AML-193 (cell line): ENCODE data around the gene RAB35.

Experiments
- DNase-seq, 2 experiments: peaks; one replicate each; lab custom pipeline; 2025; lab: John Stamatoyannopoulos, UW

The RAB35 gene

DNA sequence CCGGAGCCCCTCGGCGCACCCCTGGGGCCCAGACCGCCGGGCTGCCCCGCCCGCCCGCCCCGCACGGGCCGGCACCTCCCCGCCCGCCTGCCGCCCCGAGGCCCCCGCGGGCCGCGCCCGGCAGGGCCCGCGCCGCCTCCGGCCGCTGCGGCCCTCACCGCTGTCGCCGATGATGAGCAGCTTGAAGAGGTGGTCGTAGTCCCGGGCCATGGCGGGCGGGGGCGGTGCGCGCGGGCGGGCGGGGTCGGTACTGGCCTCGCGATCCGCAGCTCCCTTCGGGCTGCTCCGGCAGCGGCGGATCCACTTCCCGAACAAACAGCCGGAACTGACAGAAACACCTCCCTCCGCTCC lies at the start of gene RAB35:
Gene RAB35, minus strand, starts transcription at position 313 of the 351 bp plus-strand sequence. Its CDS starts 103 bp downstream, at position 210.
- DNase-seq: no peak

DNA sequence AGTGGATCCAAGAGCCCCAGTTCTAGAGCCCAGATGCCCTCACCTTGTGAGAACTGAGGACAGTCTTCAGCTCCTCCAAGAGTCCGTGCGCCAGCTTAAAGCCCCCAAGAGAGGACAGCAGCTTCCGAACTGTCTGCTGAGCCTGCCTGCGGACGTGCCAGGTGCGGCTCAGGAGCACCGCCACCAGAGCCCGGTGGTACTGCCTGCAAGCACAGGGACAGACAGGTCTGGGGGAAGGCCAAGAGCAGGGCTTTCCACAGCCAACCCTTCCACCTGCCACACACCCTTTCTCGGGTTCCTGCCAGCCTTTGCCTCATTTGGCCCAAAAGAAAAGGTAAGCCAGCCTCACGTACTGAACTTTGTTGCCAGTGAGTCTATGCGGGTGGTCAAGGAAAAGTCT lies 47.7 kb upstream of the RAB35 start:
- no peak for DNase-seq

DNA sequence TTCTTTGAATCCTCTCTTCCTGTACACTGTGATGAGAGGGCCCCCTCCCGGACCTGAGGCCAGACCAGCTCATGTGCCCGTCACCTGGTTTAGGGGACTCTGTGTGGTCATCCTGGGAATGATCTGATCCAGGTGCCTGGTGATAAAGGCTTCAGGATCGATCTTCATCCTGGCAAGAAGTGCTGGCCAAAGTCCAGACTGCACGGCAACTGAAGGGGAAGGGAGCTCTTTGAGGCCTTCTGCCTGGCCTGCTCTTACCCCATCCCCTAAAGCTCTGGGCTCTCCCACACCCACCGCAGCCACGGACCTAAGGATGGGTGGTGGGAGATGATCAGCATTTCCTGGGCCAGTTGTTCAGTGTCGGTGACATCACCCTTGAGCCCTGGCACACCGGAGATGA lies 46.2 kb upstream of the RAB35 start:
- no peak for DNase-seq

DNA sequence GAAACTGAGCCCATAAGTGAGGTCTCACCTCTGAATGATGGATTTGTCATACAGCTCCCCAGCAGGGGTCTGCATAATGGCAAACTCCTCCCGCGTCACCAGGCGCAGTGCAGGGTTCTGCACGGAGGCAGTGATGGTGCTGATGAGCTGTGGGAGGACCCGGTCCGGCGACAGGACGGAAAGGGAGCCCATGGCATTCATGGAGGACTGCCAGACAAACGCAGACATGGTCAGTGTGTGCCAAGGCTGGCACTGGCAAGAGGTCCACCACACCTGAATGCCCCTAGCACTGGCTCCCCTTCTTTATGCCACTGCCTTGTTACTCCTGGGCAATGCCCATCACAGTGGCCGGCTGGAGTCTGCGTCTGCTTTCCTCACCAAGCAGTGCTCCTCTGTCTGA lies 45.3 kb upstream of the RAB35 start:
- no peak for DNase-seq

DNA sequence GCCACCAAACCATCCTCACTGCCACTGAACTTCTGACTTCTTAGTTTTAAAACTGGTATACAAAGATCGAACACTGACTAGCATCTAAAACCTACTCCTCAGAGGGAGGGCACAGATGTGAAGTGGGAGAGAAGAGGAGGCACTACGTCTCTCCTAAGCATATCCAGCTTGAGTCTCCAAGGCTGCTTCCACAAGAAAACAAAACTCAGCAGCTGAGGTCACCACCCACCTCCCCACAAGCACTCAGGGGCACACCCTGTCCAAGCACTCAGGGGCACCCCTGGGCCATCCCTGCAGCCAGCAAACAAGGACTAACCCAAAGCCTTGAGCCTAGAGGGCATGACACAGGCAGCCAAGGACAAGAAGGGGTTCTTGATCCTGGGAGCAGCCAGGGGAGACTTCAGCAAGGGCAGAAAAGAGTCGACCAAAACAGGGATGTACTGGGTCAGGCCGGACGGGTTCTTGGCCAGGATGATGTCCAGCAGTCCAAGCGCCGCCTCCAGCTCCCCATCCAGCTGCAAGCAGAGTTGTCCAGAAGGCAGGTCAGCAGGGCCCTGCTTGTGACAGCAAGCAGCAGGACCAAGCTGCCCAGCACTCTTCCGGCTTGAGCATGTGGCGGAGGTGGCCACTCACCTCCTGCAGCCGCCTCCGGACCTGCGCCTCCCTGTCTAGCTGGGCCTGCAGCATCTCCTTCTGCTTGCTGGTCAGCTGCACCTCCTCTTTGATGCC lies 43.1 kb upstream of the RAB35 start:
- no peak for DNase-seq

DNA sequence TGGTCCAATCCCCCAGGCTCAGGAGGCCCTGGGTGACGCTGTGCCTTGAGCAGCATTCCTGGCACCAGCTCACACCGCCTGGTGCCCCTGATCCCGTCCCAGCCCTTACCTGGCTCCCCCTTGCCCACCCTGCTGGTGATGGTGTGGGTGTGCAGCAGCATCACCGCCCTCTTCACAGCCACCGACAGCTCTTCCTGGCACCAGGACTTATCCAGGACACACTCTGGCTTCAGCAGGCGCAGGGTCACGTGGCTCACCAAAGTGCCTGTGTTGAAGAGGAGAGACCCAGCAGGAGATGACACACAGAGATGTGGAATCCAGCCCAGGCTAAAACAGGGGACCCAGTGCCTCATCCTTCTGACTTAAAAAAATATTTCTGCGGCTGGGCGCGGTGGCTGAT lies 41.8 kb upstream of the RAB35 start:
- no peak for DNase-seq

DNA sequence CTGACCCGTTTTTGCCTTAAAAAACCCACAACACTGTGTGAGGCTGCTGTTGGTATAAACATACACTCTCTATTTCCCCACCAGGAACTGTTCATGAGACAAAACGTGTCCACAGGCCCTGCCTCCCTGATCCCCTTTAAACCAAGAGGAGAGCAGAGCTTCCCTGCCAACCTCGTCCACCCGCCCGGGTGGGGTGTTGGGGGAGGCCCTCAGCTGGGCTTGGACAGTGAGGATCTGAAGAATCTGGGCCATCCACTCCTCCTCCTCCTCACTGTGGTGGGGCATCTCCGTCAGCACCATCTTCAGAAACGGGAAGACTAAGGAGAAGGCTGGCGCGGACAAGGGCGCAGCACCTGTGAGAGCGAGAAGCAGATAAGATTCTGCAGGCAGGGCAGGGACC lies 41.1 kb upstream of the RAB35 start:
- no peak for DNase-seq

DNA sequence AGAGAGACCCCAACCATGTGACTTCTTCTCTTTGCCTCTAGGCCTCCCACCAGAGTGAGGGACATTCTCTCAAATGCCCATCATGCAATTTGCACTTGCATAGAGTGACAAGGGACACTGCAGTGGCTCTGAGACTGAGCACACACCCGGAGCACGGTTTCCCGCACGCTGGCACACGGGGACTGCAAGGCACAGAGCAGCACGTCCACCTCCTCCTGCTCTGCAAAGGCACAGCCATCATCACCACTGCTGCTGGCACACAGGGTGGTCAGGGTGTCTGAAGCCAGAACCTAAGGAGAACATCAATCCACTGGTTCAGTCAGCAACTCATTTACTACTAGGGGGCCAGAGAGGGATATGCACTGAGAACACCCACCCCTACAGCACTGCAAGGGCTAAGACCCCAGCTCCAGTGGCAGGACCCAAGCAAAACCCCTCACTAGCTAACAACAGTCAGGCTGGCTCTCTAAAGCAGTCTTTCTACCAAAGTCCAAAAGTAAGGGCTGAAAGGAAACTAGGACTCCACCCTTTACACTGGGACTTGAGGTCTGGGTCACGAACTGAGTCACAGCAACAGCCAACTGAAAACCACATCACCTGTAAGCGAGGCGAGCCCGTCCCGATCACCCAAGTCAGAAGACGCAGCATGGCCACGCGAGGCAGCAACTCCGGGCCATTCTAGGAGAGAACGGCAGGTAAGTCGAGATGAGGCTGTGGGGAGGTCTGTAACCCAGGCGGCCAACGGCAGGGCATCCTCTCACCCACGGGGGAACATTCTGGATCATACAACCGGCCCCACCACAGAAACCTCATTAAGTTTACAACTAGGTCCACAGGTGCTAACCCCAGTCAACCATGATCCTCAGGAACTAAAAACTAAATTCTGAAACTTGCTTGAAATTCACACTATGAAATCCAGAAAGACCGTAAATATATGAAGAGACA lies 40.0 kb upstream of the RAB35 start:
- no peak for DNase-seq

DNA sequence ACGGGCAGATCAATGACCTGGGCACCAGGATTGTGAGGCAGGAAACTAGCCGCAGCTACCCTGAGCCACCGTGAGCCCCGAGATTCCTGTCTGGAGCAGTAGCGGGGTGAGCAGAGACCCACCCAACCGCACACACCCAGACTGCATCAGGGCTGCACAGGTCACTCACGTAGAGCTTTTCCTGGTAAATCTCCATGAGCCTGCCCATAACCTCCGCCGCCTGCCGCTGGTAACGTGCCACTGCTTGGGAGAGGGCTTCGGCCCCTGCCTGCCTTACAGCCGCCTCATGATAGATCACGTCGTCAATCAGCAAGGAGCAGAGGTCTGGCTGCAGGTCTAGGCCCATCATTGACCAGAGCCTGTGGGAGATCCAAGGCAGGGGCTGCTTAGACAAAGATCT lies 38.5 kb upstream of the RAB35 start:
- no peak for DNase-seq

DNA sequence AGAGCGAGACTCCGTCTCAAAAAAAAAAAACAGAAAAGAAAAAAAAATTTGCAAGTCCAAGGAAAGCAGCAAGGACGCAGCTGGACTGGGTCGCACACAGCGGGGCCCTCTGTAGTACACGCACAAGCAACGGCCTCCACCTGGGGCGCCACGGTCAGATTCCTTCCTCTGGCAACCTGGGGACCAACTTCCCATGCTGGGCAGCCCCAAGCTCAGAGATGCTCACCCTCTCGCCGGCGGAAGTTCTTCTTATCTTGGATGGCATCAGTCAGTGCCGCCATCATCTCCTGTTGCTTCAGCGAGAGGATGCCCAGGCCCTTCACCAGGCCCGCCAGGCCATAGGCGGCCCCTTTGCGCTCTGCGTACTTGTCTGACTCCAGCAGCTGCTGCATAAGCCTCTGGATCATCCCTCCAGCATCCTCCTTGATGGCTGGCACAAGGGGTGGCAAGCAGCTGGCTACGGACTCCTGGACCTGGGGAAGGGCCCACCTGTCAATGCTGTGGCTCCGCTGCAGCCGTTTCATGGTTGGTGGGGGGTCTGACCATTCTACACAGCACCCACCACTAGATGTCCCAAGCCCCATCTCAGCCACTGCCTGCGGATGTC lies 34.5 kb upstream of the RAB35 start:
- no peak for DNase-seq

DNA sequence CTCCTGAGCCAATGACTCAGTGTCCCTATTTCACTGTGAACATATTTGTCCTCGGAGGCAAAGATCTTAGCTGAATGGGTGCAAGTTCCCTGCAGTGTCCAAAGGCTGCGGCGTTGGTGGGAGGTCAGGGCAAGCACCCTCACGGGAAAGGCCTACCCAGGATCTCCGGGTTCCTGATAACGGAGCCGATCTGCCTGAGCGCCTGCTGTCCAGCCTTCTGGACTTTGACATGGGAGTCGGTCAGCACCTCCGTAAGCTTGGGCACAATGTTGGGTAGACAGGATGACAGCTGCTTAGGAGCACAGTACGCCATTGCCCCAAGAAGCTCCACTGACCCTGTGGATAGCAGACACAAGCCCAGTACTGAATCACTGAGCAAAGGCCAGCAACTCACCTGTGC lies 31.5 kb upstream of the RAB35 start:
- no peak for DNase-seq

DNA sequence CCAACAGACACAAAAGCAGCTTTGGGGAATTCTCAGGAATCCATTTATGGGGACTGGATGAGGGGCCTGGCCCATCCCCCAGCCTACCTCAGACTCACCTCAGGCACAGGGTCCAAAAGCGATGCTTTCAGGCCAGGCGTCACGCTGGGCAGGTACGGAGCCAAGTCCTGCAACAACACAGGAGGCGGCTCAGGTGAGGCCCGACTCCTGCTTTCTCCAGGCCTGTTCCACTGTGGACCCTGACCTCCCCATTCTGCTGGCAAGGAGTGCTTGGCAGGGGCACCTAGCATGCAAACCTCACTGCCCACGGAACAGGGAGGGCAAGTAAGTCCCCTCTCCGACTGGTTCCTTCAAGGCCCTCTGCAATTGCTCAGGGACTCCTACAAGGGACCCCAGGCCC lies 28.6 kb upstream of the RAB35 start:
- no peak for DNase-seq

DNA sequence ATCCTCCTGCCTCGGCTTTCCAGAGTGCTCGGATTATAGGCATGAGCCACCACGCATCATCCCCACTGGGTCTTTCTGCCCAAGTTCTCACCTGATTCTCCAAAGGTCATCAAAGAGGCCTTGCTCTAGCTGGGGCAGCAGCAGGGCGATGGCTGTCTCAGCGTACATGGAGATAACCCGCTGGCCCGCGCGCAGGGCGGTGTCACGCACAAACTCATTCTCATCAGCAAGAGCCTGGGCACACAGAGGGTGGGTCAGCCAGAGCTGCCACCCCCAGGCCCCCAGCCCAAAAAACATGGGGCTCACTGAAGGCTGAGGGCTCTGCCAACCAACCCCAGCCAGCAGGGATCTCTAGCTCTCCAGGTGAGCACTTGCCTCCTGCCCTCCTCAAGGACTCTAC lies 27.7 kb upstream of the RAB35 start:
- DNase-seq: no peak

DNA sequence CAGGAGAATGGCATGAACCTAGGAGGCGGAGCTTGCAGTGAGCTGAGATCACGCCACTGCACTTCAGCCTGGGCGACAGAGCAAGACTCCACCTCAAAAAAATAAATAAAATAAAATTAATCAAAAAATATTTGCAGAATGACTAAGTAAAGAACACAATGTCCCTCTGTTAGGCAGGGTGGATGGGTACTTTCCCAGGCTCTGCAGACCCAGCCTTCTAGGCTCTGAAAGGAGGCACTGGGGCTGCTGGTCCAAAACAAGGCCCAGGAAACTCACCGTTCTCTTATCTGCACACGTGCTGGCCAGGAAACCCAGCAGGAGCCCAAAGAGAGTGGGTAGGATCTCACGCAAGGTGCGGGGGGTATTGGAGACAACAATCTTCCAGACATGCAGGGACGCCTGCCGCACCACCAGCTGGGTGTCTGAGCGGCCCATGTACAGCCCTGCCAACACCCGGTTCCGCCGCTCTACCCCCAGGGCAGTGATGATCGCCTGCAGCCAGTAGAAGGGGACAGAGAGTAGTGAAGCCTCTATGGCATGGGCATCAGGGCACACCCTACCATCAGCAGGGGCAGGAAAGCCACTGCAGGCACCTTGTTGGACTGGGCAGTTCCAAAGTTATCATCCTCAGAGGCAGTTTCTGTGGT lies 25.8 kb upstream of the RAB35 start:
- no peak for DNase-seq

DNA sequence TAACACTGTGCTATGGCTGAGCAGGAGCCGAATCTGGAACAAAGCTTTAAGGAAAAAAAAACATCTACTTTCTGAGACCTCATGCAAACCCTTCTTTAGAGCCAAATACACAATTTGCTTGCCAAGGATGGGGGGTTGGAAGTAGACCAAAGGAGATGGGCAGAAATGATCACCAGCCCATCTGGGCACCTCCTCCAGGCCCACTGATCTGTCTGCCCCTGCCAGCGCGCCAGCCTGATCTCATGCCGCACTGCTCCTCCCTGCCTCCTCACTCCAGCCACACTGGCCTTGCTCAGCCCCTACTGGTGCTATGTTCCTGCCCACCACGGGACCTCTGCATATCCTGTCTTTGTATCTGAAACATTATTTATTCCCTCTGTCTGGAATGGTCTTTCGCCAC lies 24.8 kb upstream of the RAB35 start:
- no peak for DNase-seq

DNA sequence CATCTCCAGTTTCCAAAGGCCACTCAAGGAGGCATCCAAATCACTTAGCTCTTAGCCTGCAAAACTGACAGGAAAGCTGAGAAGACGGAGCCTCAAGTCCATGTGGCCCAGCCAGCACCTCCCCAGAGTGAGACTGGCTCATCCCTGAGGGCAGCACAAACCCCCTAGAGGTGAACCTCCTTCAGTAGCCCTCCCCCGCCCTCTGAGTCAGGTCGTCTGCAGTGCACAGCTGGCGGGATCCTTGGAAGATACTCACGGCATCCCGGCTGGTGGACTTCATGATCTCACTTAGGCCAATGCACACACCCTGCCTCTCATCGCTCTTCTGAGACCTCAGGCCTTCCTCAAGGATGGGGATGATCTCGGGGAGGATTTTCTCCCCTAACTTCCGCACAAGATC lies 24.1 kb upstream of the RAB35 start:
- DNase-seq: no peak

DNA sequence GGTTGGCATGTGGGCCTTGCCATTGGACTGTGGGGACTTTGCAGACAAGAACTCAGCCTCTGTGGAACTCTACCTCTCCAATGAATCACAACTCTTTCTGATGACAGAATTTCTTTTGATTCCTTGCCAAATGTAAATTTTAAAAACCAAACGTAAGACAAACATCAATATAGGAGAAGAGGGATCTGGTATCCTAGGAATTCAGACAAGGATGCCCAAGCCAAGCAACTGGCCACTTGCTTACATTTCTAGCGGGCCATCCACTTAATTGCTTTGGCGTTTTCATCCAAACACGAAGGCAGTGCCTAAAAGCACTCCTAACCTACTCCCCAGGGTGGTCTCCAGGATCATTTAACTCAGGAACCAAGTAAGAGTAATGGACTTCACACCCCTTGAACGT lies 23.4 kb upstream of the RAB35 start:
- no peak for DNase-seq

DNA sequence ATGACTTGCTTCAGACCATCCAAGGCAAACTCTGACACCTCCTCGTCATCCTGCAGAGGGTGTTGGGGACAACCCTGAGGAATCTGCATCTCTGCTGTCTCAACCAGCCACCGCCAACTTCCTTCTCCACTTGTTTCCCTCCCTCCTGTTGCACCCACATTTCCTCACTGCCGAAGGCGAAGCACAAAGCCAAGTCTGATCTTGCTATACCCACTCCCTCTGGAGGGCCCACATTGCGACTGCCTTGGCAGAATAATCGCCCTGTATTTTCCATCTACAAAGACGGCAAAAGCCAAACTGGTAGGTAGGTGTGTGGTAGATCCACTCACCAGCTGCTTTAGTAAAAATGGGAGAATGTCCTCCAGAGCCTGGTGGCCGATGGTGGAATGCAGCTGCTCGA lies 21.8 kb upstream of the RAB35 start:
- DNase-seq: no peak

DNA sequence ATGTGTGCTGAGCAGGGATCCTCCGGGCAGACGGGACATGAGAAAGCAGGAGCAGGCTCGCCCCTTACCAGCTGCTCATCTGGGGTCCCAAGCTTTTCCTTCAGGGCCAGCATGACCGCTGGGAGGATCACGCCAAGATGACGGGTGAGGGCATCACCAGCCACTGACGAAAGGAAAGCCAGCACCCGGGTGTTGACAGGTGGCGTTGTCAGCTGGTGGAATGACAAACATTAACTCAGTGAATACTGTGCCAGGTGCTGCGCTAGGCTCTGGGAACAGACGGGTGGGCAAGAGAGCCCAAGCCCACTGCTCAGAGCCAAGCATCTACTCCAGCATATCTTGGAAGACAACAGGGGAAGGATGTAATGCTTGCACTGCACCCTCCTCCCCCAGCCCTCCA lies 21.3 kb upstream of the RAB35 start:
- DNase-seq: no peak

DNA sequence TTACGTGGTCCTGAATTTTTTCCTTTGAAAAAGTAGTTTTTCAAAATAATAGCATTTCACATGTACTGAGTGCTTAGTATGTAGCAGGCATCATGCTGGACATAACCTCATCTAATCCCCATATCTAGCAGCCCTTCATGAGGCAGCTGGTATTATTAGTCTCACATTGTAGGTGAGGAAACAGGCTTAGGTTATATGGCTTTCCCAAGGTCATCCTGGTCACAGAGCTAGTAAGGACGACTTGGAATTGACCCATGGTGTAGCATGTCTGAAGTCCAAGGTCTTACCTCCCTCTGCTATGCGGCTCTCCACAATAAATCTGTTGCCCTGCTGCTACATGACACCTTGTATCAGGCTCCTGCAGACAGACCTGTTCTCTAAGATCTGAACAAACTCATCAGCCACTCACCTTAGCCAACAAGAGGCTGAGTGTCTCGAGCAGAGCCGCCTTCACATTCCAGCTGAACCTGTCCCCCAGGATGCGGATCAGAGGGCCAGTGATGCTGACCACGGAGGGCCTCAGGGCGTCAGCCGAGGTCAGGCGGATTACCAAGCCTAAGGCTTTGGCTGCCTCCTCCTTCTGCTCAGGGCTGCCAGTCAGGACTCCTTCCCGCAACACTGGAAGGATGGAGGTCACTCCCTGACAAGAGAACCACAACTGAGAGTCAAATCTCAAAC lies 19.7 kb upstream of the RAB35 start:
- no peak for DNase-seq

DNA sequence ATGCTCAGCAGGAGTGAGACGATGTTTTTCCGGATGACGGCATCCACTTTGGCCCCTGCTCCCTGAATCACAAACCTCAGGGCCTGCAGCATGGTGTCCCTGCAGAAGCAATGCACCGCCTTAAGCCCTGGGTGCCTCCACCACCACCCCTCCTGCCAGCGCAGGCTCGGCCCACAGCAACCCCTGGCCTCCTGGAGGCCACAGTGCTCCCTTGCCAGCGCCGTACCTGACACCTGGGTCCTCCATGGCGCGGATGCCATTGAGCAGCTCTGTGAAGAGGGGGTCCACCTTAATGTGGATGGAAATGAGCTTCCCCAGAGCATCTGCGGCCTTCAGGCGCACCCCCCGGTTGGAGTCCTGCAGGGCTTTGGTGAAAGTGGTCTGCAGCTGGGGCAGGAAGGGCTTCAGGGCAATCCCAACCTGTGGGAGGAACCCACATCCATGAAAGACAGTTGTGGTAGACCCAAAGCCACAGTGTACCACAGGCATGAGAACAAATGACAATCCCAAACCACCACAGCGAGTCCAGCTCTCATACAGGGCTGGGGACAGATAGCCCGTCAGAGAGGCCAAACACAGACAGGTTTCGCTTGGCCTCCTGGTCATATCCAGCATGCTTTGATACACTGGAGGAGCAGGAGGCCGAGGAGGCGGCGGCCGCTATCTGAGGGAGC lies 17.9 kb upstream of the RAB35 start:
- no peak for DNase-seq
